ENCODE data around the gene CCDC138.

CCDC138 gene

DNA sequence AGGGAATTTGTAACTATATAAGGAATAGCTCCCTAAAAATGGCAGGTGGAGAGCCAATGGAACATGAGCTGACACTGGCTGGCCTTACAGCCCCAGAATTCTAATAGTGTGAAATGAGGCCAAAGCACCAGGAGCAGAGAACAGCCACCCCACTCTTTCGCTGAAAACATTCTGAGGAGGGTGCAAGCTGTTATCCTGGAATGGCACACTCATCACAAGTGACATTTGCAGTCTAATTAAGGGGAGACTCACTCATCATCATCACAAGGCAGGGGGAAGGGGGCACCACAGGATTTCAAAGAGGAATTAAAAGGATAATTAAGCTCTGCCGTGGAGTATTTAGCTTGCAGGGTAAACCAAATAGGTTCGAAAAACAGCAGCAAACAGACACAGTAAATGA, 108.2 kb downstream of the CCDC138 start:
- no peak for DNase-seq (ENCODE audit: low read depth in 2 of 2)

DNA sequence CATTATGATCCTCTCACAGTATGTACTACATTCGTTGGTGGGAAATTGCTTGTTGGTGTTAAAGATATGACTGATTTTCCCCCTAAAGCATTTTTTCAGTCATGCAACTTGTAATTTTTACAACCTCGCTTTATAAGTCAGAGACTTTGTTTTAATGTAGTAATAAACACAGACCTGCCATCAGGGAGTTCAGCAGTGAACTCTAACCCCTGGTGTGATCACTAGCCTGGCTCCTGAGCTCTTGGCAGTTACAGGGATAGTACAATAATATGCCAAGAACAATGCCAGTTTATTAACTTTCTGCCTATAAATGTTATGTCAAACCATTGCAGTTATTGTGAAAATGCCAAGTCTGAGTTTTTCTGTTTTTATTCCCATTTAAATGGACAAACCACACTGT, 108.6 kb downstream of the CCDC138 start:
- no peak for DNase-seq (ENCODE audit: low read depth in 2 of 2)

DNA sequence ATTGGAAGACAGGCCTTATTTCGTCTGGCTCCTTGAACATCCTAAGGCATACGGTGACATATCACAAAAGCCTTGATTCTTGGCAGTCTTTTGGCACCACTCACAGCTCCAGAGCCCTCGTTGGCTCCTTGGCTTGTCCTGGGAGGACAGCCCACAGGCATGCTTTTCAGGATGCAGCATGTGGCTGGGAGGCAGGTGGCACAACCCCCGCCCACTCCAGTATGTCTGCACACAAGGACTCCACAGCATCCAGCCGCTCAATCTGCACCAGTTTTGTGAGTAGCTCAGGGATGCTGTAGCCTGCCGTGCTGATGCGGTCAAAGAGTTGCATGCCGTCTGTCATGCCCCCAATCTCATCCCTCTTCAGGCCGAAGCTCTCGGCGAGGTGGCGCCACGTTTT, 110.2 kb downstream of the CCDC138 start:
- DNase-seq (ENCODE audit: low read depth in 2 of 2), result no peak

DNA sequence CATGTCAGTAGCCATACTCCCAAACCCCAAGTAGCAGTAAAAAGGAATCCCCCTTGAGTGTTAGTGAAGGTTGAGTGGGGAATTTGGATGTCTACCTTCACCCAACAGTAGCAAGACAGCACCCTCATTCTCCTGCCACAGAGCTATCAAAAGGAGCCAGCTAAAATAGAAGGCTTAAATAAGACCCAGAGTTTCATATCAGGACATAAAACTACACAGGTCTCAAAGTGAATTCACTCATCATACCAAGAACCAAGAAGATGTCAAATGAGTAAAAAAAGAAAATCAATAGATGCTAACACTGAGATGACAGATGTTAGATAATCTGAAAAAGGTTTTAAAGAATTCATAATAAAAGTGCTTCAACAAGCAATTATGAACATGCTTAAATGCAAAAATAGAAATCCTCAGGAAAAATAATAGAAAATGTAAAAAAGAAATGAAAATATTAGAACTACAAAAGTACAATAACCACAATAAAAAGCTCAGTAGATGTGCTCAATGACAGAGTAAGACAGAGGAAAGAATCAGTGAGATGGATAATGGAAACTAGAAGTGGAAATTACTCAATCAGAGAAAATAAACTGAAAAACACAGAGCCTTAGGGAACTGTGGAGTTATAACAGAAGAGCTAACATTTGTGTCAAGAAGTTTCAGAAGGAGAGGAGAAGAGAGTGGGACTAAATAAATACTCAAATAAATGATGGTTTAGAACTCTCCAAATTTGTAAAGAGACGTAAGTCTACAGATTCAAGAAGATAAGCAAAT, 111.9 kb downstream of the CCDC138 start:
- no peak for DNase-seq (ENCODE audit: low read depth in 2 of 2)

DNA sequence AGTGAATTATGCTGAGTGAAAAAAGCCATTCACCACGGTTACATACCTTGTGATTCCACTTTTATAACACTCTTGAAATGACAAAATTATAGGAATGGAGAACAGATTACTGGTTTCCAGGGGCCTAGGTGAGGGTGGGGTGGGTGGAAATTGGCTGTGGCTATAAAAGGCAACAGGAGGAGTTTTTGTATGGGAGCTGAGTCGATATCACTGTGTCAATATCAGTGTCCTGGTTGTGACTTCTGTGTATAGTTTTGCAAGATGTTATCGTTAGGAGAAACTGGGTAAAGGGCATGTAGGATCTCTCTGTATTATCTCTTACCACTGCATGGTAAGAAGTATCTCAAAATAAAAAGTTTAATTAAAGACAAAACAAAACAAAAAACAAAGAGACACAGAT, 118.1 kb downstream of the CCDC138 start:
- DNase-seq (ENCODE audit: low read depth in 2 of 2), result no peak

DNA sequence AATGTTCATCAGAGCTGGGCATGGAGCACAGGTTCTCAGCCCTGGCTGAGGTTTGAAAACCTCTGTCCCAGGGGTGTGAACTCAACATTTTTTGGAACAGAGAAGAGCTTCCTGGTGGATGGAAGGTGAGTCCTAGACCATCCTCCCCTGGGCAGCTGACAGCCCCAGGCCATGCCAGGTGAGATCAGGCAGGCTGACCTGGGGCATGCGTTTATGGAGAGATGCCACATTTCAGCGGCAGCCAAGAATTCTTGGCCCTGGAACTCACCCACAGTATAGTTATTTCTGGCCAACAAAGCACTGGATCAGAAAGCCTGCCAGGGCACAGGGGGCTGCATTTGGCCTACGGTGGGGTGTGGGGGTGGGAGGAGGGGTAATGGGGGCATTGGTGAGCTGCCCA, 118.6 kb downstream of the CCDC138 start:
- DNase-seq (ENCODE audit: low read depth in 2 of 2), result no peak

DNA sequence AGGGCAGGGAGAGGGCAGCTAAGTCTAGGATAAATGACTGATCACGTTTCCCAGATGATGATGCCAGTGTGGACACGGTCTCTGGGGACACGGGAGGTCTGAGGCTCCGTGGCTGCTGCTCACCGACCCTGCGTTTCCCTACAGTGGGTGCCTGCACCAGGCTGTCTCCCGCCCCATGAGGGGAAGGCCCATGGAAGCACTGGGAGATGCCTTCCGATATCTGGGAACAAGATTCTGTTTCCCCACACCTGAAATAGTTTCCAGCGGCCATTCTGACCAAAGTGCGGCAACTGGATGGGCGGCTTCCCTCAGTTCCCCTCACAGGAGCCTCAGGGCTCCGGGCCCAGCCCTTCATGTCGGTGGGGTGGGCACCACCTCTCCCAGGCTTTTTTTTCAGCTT, 119.3 kb downstream of the CCDC138 start:
- DNase-seq (ENCODE audit: low read depth in 2 of 2), result no peak

DNA sequence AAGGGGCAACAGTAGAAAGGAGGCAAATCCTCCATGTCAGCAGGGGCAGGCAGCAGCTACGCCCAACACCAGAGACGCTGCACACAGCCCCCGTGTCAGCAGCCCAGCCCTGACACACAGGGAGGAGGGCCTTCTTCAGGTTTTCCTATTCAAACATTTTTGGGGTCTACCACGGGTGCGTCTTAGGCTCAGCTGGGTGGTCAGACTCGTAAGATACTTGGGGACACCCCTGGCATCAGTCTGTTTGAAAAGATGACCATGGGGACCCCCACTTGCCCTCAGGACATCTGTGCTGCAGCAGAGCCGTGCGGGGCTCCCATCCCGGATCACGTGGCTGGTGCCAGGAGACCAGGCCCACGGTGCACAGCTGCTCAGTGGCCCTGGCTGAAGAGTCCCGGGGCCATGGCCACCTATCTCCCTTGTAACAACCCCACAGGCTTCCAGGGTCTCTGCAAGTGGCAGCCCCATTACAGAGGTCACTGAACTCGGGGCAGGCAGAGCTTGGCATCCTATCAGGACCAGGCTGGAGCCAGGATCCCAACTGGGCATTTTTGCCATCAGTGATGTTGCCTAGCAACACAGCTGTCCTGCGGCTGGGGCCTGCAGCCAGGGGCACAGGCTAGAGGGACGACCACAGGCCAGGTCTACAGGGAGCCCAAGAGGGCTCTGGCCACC, 120.0 kb downstream of the CCDC138 start:
- DNase-seq (ENCODE audit: low read depth in 2 of 2), result no peak

DNA sequence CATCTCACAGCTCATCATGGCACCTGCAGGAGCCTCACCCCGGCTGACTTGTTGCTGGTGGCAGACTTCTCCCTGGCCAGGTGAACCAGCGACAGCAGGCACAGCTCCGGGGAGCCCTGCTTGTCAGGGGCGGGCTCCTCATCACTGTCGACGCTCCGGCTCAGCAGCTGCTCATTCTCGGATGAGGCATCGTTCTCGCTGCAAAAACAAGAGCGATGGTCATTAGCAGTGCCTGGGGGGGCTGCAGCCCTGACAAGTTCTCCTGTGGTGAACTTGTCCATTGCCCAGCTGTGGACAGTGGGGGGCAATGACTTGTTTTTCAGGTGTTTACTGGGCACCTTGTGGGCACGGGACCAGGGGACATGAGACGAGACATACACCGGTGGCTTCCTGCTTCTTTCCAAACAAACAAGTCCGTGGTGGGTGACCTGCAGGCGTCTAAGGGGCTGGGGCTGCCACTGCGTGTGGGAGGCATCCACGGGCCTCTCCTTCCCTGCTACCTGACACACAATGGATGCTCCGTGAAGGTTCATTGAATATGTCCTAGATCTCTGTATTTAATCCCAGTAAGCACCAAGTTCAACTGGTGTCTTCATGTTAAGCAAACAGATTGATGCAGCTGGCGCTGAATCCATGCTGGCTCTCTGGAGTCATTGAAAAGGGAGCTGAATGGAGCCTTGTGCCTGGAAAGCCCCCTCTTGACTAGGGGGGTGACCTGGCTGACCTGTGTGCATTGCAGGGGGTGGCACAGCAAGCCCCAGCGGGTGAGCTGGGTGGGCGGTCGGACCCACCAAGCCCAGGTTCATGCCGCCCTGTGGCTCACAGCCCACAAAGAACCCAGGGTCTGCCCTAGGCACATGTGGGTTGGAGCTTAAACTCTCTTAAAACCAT, 121.5 kb downstream of the CCDC138 start:
- DNase-seq (ENCODE audit: low read depth in 2 of 2), result no peak

DNA sequence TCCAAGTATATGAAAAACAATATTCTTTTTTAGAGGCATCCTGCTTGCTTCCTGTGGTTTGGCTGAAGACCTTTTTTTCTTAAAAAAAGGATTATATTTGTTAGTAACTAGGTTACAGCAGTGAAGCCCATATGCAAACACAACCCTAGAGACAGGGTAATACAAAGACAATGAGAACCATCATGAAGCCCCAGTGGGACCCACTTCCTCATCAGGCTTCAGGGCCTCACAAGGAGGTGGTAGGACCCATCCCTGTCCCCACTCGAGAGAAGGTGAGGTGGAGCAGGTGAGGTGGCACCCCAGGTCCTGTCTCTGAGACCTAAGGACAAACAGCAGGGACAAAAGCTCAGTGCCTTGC, 122.1 kb downstream of the CCDC138 start:
- DNase-seq (ENCODE audit: low read depth in 2 of 2), result no peak

DNA sequence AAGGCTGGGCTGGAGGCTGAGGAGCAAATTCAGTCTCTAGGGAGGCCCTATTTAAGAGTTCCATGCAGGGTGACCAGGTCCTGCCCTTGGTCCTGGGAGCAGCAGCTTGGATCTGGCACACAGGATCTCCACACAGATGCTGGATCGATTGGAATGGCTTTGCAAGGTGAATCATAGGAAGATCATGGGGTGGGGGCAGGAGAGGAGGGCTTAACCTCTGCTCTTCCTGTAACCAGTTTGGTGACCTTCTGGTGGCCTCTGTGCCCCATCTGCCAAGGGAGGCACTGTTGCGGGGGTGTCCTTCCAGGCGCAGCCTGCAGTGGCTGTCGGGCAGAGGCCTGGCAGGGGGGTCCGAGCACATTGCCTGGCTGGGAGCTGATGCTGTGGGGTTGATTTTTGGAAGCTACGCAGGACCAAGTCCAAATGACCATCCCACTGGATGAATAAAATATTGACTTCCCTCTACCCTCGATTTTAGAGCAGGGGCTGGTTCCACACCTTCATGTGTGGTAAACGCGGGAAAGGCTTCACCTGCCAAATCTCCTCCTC, 122.8 kb downstream of the CCDC138 start:
- DNase-seq (ENCODE audit: low read depth in 2 of 2), result no peak

DNA sequence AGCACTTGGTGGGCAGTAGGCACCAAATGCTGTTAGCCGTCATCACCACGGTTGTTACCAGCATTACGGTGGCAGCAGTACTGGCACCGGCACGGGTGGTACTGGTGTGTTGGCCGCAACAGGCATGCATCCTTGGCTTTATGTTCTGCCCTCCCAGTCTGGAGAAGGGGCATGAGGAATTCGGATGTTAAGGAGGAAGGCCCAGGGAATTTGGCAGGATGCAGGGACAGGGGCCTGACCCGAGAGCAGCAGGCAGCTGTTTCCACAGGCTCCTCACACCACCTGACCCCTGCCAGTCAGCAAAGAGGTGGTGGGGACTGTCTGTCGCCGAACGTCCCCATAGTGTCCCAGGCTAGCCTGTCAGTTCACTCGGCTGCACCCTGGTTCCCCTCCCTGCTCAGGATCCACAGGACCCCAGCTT, 123.5 kb downstream of the CCDC138 start:
- no peak for DNase-seq (ENCODE audit: low read depth in 2 of 2)

DNA sequence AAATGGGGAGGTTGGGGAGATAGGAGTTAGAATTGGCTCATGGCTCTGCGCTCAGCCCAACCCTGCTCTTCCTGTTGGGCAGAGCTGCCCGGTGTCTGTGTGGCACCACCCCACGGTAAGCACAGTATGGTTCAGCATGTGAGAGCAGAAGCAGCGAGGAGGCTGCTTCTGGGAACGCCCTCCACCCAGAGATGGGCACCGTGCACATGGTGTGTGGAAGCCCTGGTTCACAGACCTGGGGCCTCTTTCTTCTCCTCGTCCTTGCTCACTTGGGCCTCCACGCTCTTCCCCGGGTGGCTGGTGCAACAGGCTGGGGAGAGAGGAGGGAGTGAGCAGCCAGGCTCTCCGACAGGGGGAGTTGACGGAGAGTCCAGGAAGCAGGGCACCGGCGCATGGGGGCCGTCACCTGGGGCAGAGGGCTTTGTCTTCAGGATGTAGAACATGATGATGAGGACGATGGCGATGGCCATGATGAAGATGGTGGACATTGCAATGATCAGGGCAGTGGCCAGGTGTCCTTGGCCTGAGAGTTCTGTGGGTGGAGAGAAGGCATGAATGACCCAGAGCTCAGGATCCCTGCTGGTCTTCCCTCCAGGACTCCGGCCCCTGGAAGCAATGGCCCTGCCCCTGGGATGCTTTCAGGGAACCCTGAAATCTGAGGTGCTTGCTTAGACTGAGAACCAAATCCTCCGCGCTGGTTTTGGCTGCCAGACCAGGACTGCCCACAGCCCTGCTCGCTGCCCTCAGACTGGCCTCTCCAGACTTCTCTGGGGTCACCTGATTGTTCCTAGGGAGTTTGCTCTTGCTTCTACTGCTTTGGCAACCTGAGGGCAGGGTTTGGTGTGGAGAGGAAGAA, 124.2 kb downstream of the CCDC138 start:
- no peak for DNase-seq (ENCODE audit: low read depth in 2 of 2)

DNA sequence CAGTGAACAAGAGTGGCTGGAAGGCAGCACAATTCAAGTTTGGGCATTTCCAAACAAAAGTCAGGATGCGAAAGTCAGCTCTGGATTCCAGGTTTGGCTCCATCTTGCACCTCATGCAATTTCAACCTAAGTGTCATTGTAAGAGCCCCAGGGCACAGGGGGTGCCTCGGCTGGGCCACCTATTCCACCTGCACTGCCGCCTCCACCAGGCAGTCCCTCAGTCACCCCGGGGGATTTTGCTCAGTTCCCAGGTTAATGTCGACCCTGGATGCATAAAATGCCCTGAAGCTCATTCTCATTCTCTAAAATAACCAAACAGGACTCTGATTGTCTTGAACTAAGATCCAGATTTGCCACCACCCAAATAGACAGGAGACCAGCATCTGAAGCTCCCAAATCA, 124.8 kb downstream of the CCDC138 start:
- DNase-seq (ENCODE audit: low read depth in 2 of 2), result no peak

DNA sequence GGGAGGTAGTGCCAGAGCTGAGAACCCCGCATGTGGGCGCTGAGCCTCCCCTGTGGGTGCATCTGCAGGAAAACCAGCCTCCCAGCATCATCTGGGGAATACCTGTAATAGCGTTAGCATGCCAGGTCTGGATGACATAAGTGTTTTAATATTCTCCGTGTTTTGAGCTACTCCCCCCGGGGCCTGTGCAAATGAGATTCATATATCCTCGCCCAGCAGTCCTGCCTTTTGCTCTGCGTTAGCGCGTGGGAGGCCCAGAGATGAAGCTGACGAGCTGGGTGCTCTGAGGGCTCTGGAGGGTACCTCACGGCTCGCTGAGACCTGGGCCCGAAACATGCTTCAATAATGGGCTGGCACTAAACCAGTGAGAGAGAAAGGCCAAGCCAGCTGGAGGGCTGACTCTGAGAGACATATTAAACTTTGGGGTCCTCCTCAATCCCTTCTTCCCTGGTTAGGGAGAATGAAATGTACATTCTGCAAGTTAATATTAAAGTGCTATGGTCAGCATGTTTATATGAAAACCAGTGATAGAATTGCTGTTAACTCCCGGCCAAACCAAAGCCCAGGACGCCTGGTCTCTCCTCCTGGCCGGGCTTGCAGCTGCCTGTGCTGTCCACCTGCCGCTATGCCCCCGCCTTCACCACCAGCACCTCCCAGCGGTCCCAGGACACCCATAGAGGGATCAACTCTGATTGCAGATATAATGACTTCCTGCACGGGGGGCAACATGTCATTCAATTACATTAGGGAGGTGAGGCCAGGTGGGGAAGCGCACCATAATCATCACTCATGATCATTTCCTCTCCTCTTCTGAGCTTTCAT, 125.4 kb downstream of the CCDC138 start:
- no peak for DNase-seq (ENCODE audit: low read depth in 2 of 2)

DNA sequence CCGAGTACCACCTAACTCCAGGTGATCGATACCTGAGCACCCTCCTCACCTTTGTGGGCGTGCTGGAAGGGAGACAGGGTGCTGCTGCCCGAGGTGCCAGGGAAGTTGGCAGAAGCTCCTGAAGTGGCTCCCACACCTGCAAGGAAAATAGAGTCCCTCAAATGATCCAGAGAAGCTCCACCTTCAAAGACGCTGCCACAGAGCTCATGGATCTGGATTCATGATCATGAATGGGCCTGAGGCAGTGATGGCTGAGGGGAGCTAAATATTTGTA, 126.0 kb downstream of the CCDC138 start:
- no peak for DNase-seq (ENCODE audit: low read depth in 2 of 2)

DNA sequence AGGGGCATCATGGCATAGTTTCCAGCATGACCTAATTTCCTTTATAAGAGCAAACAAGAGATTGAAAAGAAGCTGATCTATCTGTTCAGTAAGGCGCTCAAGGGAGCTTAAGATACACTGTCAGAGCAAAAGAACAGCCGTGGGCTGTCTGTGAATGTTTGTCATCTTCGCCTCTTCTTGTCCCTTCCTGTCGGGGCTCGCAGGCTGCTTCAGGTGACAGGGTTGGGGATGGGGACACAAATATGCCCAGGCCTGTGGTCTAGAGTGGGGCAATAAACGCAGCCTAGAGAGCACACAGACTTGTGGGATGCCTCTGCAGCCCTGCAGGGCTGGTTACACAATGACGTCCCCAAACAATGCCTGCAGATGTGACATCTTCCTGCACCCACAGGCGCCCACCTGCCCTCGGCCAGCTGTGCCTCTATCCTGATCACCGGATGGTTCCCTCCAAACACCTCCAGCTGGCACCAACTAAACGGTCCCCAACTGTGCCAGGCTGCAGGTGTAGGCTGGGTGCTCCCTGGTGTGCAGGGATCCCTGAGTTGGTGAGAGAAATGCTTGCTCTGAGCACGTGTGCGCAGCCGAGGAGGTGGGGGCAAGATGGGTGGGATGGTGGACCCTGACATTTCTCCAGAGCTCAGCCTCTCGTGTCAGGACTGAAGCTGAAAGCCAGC, 129.7 kb downstream of the CCDC138 start:
- DNase-seq (ENCODE audit: low read depth in 2 of 2), result no peak

DNA sequence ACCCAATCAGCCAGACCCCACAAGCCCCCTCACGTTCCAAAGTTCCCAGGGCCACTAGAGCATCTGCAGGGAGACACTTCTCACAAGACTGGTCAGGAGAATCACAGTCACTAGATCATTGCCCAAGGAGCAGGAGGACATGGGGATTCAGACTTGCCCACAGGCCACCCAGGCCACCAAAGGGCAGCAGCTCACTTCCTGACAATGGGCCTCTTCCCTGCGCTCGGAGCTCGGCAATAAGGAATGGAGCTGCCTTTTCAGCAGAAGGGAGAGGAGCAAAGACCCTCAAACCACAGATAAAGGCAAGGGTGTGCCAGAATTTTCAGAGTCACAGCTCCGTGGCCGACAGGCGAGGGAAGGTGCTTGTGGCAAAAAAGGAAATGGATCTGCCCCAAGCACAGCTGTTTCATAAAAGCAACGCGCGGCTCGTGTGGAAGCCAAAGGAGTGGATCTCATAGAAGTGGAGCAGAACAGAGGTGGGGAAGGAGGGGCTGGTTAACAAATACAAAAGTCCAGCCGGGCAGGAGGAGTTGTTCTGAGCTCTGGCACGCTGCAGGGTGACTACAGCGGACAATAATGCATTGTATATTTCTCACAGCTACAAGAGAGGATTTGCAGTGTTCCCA, 130.3 kb downstream of the CCDC138 start:
- DNase-seq (ENCODE audit: low read depth in 2 of 2), result no peak

DNA sequence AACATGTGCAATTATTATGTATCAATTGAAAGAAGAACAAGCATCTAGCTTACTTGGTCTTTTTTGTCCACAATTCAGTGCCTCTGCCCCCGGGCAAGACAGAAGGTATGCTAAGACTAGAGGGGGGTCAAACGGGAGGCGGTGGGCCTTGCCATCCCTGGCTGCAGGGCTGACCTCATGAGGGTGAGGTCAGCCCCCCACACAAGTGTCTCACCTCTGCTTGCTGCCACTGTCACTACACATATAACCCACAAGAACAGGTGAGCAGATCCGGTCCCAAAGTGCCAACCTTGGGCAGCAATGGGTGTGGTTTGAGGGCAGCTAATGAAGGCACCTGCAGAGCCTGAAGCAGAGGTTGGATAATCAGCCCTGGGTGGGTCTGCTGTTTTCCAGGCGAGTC, 131.0 kb downstream of the CCDC138 start:
- DNase-seq (ENCODE audit: low read depth in 2 of 2), result no peak

Data from stimulated activated CD8-positive, alpha-beta memory T cell treated with anti-CD3 and anti-CD28 coated beads, Interleukin-7, amount 100 ng/mL, for 1 hour (primary cell).